VCaP (cell line): ENCODE measurements around the gene CERS6.

ENCODE experiments used
- H3K27ac ChIP-seq: fragments of 450-650 bp; 2 replicates; pipeline ENCODE4 v1.5.1; 2017
- TF ChIP-seq, protein P1 (sequence below): fragments of 450-650 bp; conservative IDR thresholded peaks from 2 replicates; pipeline ENCODE4 v1.5.1; 2017; ENCODE audit warnings: mild to moderate bottlenecking, moderate library complexity

Gene CERS6

DNA sequence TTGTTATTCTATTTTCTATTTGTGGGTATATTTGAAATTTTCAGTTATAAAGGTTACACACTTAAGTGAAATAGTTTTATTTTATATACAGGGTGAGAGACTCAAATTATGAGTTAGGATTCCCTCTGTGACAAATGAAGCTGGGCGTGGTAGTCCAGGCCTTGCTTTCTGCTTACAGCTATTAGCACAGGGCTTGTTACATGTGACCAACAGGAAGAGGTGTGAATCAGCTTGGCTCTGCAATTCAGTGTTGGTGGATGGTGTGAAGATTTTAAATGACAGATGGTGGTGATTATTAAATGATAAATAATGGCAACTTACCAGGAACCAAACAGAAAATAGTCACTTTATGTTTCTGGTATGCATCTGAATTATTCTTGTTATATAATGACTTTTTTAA is 282.0 kb downstream of the CERS6 start:
- H3K27ac ChIP-seq: no peak overlapping the region
- TF ChIP-seq, protein P1, sequence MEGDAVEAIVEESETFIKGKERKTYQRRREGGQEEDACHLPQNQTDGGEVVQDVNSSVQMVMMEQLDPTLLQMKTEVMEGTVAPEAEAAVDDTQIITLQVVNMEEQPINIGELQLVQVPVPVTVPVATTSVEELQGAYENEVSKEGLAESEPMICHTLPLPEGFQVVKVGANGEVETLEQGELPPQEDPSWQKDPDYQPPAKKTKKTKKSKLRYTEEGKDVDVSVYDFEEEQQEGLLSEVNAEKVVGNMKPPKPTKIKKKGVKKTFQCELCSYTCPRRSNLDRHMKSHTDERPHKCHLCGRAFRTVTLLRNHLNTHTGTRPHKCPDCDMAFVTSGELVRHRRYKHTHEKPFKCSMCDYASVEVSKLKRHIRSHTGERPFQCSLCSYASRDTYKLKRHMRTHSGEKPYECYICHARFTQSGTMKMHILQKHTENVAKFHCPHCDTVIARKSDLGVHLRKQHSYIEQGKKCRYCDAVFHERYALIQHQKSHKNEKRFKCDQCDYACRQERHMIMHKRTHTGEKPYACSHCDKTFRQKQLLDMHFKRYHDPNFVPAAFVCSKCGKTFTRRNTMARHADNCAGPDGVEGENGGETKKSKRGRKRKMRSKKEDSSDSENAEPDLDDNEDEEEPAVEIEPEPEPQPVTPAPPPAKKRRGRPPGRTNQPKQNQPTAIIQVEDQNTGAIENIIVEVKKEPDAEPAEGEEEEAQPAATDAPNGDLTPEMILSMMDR: no peak

DNA sequence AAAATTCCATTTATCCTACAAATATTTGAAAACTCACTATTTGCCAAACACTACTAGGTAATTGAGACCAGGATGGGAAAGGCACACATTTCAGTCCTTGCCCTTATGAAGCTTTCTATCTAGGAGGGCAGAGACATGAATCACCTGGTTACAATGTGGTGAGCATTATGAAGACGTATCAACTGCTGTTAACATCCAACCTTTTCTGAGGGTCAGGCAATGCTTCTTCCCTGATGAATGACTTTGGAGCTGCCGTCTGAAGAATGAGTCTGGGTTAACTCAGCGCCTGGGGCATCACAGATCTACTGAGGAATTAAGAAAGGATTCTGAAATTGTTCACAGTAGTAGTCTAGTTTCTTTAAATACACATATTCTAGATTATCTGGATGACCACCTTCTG is 284.3 kb downstream of the CERS6 start:
- TF ChIP-seq, protein P1: no peak
- no peak overlapping the region for H3K27ac ChIP-seq

DNA sequence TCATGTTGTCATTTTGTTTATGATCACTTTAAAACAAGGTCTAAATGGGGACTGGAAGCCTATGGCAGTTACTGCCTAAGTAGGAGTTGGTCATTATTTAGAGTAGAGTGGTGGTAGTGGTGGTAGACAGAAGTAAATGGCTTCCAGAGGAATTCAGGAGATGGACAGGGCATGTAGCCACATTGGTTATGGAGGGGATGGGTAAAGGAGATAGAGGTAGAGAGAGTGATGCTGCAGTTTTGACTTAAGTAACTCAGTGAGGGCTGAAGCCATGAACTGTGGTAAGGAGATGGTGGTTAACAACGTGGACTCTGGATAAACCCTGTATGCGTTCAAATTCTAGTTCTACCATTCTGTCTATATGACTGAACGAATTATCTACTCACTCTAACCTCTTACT is 284.7 kb downstream of the CERS6 start:
- TF ChIP-seq, protein P1: no peak
- H3K27ac ChIP-seq: no peak overlapping the region

DNA sequence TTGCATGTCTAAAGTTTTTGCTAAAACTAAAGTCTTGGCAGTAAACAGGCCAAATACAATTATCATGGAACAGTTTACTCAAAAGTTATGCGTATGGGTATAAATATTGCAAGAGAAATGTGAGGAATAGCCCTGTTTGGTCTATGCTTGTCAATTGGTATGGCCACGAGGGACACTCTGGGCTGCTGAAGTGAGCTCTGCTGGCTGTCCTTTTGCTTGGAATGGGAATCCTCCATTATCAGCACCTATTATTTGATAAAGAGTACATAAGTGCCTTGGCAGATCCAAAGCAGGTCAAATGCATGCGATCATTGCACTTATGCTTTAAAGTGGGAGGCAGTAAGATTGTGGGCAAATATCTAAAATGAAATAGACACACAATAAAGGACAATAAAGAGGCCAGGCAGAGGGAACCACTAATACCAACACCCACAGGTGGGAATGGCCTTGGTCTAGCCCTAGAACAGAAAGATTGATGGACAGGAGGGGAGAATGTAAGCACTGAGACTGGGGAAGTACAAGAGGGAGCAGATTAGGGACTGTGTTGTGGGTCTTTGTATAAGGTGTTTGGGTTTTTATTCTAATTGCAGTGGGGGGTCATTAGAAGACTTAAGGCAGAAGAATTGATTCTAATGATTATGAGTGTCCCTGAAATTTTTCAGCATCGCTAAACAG is 286.3 kb downstream of the CERS6 start:
- TF ChIP-seq, protein P1: no peak
- H3K27ac ChIP-seq: no peak overlapping the region

DNA sequence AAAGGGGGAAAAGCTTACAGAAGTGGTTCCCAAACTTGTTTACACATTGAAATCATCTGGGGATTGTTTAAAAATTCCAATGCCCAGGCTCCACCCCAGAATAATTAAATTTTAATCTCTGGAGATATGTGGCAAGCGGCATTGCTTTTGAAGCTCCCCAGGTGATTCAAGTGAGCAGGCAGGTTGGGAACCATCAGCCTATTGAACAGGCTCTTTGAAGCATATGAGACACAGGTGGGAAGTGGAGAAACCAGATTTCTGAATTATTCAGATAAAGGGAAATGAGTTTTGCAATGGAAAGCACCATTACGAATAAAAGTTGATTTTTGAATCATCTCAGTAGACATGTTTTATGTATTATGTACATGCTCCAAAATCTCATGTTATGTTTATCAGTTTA is 288.8 kb downstream of the CERS6 start:
- TF ChIP-seq, protein P1: no peak

DNA sequence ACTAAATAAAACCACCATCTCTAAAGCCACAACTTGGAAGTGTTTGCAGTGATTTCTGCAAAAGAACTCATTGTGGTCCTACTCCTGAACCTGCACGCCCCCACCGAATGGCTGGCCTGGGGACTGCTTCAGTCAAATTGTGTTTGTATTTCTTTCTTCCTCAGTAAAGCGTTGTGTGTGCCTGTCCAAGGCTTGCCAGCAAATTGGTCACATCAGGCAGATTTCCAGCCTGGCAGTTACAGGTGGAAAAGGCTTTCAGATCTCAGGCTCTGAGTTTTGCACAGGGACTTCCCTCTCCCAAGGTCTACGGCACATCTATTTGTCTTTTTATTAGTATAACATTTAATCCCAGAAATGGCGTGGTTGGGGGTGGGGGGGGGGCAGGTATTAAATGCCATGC is 292.4 kb downstream of the CERS6 start:
- no peak overlapping the region for H3K27ac ChIP-seq
- TF ChIP-seq, protein P1: no peak

More for the DNA sequence above, 288.8 kb downstream of the CERS6 start:
- H3K27ac ChIP-seq: no peak overlapping the region

DNA sequence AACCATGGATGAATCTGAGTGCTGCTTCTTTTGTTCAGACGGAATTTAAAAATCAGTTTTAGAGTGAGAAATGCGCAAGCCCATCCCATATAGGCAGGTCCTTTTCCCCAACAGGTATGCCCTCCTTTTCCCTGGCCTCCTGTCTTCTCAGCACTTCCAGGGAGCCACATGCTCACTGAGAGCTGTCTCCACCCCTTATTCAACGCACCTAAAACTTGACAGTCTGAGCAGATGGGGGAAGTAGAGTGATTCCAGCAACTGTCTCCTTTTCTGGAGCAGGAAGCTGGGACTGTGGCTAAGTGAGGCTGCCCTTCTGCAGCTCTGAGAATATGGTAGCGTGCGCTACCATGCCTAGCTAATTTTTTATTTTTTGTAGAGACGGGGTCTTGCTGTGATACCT is 293.2 kb downstream of the CERS6 start:
- TF ChIP-seq, protein P1: no peak
- no peak overlapping the region for H3K27ac ChIP-seq
